C1 segment of cervical spinal cord (tissue), 14 donors: ENCODE data around the gene TSHZ3.

Experiments used
- DNase-seq, 14 donors: peaks; one replicate each; lab custom pipeline; 2025; lab: John Stamatoyannopoulos, UW

Gene TSHZ3

GRCh38 chr19:31349160-31349881 lies at the start of gene TSHZ3:
TSS of gene TSHZ3 (minus strand) at chr19:31349436. CDS start at chr19:31349219, 217 bp downstream.
- DNase-seq = peak in 11 of 14 donors; percentile 16 to 64 (median 33)

- DNase-seq = no peak
These were observed 48.1 kb upstream of the TSHZ3 start for GRCh38 chr19:31397308-31397707.

GRCh38 chr19:31392464-31392863 lies 43.2 kb upstream of the TSHZ3 start:
- no peak for DNase-seq

GRCh38 chr19:31391518-31391917 lies 42.3 kb upstream of the TSHZ3 start:
- DNase-seq = no peak

- DNase-seq = no peak
These were observed 41.5 kb upstream of the TSHZ3 start for GRCh38 chr19:31390711-31391110.

- no peak for DNase-seq
These were observed 40.6 kb upstream of the TSHZ3 start for GRCh38 chr19:31389874-31390273.

- no peak for DNase-seq
These were observed 38.6 kb upstream of the TSHZ3 start for GRCh38 chr19:31387717-31388301.

- DNase-seq = no peak
These were observed 37.6 kb upstream of the TSHZ3 start for GRCh38 chr19:31386806-31387205.

- DNase-seq = no peak
These were observed 36.5 kb upstream of the TSHZ3 start for GRCh38 chr19:31385744-31386143.

- DNase-seq = no peak
These were observed 34.3 kb upstream of the TSHZ3 start for GRCh38 chr19:31383553-31383952.

GRCh38 chr19:31380854-31381253 lies 31.6 kb upstream of the TSHZ3 start:
- DNase-seq = no peak

- DNase-seq = no peak
These were observed 29.2 kb upstream of the TSHZ3 start for GRCh38 chr19:31378404-31378803.

- no peak for DNase-seq
These were observed 28.5 kb upstream of the TSHZ3 start for GRCh38 chr19:31377736-31378135.

- no peak for DNase-seq
These were observed 23.1 kb upstream of the TSHZ3 start for GRCh38 chr19:31372246-31372781.

GRCh38 chr19:31370216-31370615 lies 21.0 kb upstream of the TSHZ3 start:
- DNase-seq = no peak

GRCh38 chr19:31364963-31365362 lies 15.7 kb upstream of the TSHZ3 start:
- DNase-seq = no peak

- DNase-seq = no peak
These were observed 12.5 kb upstream of the TSHZ3 start for GRCh38 chr19:31361728-31362127.

- DNase-seq = no peak
These were observed 8.1 kb upstream of the TSHZ3 start for GRCh38 chr19:31357315-31357673.

- DNase-seq = peak in 2 of 14 donors; percentile 24 to 46
These were observed 7.5 kb upstream of the TSHZ3 start for GRCh38 chr19:31356587-31357314.

- no peak for DNase-seq
These were observed 6.5 kb upstream of the TSHZ3 start for GRCh38 chr19:31355665-31356289.

GRCh38 chr19:31354799-31355664 lies 5.8 kb upstream of the TSHZ3 start:
- DNase-seq = no peak
